D721Med (cell line): Measurements from ENCODE around the gene SLC5A2.

Source experiments
- DNase-seq: peaks from one replicate; pipeline ENCODE4 v3.0.0; 2011; ENCODE audit warnings: low spot score; ENCODE audit not compliant: insufficient read length
- FAIRE-seq: peaks from 2 replicates; lab custom pipeline; 2011; peaks lifted over from hg19 to GRCh38; lab: Jason Lieb, UNC
- TF ChIP-seq, protein P1 (sequence below): IDR thresholded peaks from 2 replicates; pipeline ENCODE4 v1.5.1; 2012; ENCODE audit warnings: mild to moderate bottlenecking, control low read depth; ENCODE audit not compliant: insufficient read depth; ENCODE audit errors: missing control alignments

SLC5A2 gene

DNA sequence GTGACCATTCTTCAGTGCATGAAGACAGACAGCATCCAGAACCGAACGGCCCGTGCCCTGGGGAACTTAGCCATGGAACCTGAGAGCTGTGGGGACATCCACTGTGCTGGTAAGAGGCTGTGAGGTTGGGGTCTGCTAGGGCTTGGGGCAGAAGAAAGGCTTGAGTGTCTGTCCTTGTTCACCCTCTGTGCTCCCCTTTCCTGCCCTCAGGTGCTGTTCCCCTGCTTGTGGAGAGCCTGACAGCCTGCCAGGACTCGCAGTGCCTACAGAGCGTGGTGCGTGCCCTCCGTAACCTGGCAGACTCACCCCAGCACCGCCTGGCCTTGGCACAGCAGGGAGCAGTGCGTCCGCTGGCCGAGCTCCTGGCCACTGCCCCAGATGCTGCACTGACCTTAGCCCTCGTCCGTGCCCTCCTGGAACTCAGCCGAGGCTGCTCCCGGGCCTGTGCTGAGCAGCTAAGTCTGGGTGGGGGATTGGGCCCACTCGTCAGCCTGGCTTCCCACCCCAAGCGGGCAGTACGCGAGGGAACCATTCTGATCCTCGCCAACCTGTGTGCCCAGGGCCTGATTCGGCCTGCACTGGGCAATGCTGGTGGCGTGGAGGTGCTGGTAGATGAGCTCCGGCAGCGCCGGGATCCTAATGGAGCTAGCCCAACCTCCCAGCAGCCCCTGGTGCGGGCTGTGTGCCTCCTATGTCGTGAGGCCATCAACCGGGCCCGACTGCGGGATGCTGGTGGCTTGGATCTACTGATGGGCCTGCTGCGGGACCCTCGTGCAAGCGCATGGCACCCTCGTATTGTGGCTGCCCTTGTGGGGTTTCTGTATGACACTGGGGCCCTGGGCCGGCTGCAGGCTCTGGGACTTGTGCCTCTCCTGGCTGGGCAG lies 20.8 kb upstream of the SLC5A2 start:
- FAIRE-seq: no peak
- TF ChIP-seq, protein P1, sequence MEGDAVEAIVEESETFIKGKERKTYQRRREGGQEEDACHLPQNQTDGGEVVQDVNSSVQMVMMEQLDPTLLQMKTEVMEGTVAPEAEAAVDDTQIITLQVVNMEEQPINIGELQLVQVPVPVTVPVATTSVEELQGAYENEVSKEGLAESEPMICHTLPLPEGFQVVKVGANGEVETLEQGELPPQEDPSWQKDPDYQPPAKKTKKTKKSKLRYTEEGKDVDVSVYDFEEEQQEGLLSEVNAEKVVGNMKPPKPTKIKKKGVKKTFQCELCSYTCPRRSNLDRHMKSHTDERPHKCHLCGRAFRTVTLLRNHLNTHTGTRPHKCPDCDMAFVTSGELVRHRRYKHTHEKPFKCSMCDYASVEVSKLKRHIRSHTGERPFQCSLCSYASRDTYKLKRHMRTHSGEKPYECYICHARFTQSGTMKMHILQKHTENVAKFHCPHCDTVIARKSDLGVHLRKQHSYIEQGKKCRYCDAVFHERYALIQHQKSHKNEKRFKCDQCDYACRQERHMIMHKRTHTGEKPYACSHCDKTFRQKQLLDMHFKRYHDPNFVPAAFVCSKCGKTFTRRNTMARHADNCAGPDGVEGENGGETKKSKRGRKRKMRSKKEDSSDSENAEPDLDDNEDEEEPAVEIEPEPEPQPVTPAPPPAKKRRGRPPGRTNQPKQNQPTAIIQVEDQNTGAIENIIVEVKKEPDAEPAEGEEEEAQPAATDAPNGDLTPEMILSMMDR: no peak
- no peak for DNase-seq

DNA sequence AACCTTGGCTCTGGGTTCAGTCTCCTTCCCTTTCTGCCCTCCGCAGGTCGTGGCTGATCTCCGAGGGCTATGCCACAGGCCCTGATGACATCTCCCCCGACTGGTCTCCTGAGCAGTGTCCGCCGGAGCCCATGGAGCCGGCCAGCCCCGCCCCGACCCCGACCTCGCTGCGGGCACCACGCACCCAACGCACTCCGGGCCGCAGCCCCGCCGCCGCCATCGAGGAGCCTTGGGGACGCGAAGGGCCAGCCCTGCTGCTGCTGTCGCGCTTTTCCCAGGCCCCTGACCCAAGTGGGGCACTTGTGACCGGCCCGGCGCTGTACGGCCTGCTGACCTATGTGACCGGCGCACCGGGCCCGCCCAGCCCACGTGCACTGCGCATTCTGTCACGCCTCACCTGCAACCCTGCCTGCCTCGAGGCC lies 18.6 kb upstream of the SLC5A2 start:
- FAIRE-seq: no peak
- TF ChIP-seq, protein P1: no peak
- DNase-seq: no peak

DNA sequence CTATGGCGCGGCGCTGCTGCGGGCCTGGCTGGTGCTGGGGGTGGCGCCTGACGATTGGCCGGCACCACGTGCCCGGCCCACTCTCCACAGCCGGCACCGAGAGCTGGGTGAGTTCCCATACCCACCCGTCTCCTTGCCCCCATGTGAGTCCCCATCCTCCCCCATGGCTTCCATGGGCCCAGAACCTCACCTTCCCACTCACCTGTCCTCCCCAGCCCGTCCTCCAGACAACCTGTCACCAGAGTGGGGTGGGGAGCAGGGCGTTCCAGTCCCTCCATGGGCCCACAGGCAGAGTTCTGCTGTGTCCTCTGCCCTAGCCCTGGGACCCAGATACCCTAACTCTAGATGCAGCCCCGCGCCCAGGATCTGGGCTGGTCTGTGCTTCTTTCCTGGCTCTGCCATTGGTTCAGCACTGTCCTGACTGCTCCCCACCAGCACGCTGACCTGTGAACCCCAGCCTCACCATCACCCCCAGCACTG lies 18.1 kb upstream of the SLC5A2 start:
- FAIRE-seq (no peak), DNase-seq (no peak)
- TF ChIP-seq, protein P1: no peak

DNA sequence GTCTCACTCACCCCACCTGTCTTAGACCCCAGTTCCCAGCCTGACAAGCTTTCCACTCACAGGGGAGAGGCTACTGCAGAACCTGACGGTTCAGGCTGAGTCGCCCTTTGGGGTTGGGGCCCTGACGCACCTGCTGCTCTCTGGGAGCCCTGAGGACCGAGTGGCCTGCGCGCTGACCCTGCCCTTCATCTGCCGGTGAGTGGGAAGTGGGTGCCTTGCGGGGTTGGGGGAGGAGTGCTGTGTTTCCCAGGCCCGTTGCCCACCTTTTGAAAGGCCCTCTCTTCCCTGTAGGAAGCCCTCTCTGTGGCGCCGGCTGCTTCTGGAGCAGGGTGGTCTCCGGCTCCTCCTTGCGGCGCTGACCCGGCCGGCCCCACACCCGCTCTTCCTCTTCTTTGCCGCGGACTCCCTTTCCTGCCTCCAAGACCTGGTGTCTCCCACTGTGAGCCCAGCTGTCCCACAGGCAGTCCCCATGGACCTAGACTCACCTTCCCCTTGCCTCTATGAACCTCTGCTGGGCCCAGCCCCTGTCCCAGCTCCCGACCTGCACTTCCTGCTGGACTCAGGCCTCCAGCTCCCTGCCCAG lies 17.0 kb upstream of the SLC5A2 start:
- TF ChIP-seq, protein P1: no peak
- DNase-seq (no peak), FAIRE-seq (no peak)

DNA sequence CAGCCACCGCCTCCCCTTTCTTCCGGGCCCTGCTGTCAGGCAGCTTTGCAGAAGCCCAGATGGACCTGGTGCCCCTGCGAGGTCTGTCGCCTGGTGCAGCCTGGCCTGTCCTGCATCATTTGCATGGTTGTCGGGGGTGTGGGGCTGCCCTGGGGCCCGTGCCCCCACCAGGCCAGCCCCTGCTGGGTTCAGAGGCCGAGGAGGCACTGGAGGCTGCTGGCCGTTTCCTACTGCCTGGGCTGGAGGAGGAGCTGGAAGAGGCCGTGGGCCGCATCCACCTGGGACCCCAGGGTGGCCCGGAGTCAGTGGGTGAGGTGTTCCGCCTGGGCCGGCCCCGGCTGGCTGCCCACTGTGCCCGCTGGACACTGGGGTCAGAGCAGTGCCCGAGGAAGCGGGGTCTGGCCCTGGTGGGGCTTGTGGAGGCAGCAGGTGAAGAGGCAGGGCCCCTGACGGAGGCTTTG lies 16.5 kb upstream of the SLC5A2 start:
- FAIRE-seq (no peak), DNase-seq (no peak)
- TF ChIP-seq, protein P1: no peak

DNA sequence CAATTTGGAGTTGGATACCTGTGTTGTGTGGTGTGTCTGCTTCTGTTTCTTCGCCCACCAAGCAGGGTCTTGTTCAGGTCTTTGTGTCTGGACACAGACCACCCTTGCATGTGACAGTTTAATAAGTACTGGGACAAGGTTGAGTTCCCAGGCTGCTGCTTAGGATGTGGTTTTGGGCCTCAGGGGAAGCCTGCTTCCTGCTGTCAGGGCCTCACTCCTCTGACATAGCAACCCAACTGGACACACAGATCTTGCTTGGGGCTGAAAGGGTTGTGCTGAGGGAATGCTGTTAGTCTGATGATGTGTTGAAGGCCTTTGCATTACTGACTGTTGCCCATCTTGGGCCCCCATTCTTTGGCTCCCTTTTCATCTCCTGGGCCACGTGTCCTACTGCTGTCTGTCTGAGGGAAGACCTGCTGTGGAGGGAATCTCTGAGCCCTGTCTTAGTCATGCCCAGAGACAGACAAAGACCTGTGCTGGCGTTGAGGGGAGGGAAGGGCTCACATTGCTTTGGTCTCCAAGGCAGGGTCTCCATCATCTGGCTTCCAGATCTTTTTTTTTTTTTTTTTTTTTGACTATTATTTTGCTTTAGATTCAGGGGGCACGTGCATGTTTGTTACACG lies 15.7 kb upstream of the SLC5A2 start:
- DNase-seq: no peak
- TF ChIP-seq, protein P1: no peak
- no peak for FAIRE-seq
